ENCODE measurements around the gene CEP63.

The CEP63 gene

DNA sequence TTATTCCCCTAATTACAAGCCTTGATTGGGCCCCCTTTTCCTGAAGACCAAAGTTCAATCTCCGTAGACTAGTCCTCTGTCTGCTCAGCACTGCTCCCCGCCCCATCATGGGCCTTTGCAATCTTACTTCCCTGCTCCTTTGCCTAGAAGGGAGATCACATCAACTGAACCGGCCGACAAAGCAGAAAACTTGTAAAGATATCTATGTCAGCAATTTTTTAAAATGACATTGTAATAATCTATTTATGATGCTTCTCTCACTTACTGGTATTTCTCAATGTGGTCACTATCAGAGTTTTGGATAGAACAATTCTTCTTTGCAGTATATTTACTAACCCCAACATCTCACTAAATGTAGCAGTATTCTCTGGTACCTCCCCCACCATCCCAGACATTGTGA, 17.3 kb upstream of the CEP63 start:
- DNase-seq (ENCODE audit: low read depth in 2 of 2), result no peak

DNA sequence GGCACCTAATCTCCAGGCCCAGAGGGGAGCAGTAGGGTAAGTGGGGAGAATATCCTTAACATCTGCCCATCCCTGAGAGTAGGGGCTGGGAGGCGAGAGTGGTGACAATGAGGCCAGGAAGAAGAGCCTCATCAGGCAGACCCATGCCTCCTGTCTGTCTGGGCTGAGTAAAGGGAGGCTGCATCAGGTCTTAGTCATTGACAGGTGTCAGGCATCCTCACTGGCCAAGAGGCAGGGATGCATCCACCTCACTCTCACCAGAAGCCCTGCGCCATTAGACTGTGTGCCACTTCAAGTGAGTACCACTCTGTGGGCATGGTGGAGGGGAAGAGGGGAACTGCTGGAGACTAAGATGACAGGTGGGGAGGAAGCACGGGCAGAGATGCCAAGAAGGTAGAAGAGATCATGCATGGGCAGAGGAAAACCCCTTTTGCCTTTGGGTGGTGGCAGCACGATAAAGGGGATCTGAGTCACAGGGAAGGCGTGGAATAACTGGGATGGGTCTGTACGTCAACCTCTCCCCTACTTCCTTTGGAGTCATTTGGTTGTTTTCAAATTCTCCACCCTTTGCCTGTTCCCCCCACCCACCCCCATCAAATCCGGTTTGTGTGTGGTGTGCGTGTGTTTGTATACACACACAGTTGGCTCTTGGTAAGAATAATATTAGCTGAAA, 14.2 kb upstream of the CEP63 start:
- DNase-seq (ENCODE audit: low read depth in 2 of 2), result no peak

DNA sequence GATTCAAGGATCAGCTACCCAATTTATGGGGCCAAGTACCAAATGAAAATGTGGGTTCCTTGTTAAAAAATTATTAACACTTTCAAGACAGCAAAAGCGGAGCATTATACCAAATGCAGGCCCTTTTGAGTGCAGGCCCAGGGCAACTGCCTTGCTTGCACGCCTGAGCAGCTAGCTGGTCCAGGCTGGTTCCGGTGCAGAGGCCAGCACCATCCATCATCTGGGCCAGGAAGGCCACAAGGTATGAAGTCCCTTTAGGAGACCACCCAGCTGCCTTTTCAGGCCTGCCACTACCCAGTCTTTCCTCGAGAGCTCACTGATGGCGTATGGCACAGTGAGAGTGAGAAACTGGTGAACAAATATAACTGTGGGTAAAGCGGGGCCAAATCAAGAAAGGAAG, 13.0 kb upstream of the CEP63 start:
- no peak for DNase-seq (ENCODE audit: low read depth in 2 of 2)

DNA sequence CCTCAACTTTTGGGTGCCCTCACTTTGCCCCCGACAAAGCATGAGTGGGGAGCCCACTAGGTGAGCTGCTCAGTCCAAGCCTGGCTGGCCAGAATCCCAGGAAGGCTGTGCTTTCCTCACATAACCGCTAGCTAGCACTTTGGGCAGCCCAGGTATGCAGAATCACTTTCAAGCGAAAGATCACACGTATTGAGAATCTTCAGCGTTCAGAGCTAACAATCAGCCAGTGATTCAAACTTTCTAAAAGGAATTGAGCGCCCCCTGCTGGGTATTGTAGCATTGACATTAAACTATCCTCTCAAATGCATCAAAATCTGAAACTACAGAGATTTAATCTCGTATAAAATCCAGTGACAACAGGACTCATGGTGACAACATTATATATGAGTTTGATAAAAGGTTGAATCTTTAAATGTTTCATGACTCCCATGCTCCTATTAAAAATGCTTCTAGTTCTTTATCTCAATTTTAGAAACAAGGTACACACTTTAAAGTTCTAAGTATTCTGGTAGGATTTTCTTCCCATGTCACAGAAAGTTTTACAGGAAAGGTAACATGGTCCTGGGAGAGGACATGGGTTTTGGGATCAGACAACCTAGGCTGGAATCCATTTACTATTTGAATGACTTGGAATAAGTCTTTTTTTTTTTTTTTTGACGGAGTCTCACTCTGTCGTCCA, 11.8 kb upstream of the CEP63 start:
- peak; percentile 54 to 55 for DNase-seq (ENCODE audit: low read depth in 2 of 2)

DNA sequence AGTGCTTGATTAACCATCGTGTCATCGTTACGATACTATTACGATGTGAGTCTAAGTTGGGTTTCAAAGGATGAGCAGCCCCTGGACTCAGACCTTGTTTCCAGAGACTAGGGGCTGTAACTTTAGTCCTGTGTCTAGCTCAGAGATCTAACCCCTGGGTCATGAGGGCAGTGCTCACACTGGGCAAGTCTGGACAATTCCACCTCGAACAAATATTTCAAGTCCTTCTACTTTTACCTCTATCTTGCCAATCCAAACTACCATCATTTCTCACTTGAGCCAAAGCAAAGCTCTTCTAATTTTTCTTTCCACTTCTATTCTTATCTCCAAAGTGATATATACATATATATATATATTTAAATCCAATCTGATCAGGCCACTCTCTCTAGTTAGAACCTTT, 10.9 kb upstream of the CEP63 start:
- no peak for DNase-seq (ENCODE audit: low read depth in 2 of 2)

DNA sequence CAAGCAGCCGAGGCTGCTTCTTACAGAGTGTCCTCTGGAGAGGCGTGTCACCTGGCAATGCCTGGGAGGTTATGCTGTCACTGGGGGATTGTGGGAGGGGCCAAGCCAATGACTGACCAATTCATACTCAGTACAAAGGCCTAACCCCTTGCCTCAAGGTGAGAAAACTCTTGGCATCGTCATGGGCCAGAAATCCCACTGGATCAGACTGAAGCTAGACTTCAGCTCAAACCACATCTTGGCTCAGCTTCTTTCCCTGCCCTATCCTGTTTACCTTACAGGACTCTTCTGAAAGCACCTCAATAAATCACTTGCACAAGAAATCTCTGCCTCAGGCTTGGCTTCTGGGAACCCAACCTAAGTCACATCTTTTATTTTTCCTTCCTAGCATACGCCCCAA, 9.6 kb upstream of the CEP63 start:
- no peak for DNase-seq (ENCODE audit: low read depth in 2 of 2)

DNA sequence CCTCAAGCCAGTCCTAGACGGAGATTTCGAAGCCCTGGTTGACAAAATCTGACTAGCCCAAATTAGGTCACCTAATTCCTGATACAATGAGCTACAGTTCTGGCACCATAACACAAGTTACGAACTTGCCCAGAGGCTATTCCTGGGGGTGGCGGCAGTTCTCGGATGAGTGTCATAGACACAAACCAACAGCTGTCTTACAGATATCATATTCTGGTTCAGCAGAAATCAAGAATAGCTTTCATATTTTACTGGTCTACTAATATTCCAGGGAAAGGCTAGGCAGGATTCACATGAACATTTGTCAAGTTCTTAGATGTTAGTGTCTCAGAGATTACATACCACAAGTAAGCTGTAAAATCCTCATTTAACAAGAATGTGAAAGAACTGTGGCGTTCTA, 8.9 kb upstream of the CEP63 start:
- DNase-seq (ENCODE audit: low read depth in 2 of 2), result no peak

DNA sequence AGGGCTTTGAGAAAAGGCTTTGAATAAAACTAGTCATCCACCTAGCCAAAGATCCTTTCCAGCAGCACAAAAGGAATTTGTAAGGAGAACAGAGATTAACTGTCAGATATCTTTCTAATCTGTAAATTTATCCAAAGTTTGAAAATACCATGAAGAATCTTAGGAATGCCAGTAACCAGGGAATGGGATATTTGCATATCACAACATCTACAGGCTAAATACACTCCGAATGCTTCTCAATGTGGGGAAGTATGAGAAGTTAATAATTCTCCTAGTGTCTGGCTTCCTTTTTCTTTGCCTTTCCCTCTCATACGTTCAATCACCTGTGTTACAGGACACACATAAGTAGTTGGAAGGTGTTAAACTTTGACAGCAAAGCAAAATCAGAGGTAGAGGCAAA, 7.9 kb upstream of the CEP63 start:
- no peak for DNase-seq (ENCODE audit: low read depth in 2 of 2)

DNA sequence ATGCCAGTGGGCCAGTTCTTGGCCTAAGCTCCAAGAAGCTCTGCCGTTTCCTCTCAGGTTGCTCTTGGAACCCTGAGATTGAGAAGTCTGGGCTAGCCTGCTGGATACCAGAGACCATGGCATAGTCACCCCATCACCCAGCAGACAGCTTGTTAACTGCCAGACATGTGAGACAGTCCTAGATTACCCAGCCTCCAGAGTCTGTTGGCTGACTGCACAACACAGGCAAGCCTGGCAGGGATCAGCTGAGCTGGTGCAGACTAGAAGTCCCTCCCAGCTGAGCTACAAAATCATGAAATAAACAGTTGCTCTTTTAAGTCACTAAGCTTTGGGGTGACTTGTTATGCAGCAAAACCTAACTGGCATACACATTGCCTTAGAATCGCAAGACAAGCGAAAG, 5.3 kb upstream of the CEP63 start:
- DNase-seq (ENCODE audit: low read depth in 2 of 2), result no peak

DNA sequence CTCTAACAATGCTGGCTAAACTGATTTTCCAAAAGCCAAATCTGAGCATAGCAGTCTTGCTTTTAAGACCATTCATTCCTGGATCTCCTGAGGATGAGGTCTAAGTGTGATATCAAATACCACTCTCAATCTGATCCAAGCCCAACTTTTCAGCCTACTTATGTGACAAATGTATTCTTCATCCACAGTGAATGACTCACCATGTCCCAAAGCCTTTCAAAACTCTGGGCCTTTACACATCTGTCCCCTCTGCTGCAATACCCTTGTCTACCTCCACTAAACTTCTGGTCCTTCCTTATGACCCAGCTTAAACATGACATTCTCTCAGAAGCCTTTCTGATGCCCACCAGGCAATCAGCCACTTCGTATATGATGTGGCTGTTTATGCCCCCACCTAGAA, 4.7 kb upstream of the CEP63 start:
- DNase-seq (ENCODE audit: low read depth in 2 of 2), result no peak

DNA sequence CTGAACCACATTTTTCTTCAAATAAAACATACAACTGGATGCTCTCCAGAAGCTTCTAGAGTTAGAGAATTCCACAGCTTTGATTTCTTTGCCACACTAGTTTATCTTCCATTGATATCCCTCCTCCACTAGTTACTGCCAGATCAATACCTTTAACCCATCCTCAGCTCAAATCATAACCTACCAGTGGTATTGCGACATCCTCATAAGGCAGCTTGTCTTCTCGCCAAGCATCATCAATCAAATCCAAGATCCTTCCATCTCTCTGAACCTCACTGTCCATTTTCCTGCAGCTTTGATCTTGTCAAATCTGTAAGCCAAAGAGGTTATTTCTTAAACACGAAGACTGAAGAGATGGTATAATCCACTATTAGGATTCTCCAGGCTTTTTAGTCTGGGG, 3.2 kb upstream of the CEP63 start:
- no peak for DNase-seq (ENCODE audit: low read depth in 2 of 2)

DNA sequence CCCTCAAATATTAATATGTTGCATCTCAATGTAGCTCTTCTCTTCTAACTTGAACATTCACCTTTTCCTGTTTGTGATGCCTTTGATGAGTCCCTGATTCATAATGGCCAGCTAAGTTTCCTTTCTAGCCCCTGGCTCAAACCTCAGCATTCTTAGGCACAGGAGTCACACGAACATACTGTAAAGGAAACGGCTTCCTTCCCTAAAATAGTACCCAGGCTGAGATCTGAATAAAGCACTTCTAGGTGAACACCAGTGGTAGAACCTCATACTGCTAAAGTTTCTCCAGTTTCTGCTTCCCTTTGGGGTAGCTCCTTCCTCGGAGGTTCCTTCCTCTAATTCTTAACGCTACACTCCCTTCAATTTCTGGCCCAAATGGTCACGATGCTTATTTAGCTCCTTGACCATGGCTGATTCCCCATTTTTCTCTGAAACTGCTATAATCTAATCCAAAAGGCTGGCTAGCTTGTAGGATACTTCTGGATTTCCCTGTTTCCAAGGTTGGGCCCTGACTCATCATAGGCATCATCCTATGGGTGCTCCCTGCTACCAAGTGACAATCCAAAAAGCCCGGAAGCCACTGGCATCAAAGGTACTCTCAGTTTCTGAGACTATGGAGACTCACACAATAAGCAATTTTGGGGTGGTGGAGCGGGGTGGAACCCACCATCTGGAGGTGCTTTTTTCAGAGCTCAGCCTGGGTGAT, 2.5 kb upstream of the CEP63 start:
- DNase-seq (ENCODE audit: low read depth in 2 of 2), result no peak

DNA sequence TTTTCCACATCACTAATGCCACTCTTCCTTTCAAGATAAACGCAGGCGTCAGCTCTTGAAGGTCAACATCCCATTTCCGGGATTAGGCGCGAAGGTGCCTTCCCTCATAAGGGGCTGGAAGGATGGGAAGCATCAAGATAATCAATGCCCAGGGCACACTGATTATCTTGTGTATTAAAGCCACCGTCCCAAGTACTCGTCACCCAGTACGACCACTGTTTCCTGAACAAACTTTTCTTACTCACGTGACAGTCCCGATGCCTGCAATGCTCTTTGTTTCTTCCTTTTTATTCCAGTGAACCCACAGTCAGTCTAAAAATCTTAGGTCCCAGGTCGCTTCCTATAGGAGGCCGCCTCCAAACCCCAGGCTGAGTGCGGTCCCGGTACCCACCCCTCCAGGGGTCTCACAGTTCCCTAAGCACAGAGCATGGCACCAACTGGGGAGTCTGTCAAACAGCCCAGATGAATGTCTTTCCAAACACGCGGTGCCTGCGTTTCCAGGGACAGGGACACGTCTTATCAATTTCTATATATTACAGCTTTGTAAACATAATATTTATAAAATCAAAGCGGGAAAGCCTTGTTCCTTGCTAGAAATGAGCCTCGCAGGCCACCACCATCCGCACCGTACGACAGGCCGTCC, 661 bp upstream of the CEP63 start:
- DNase-seq (ENCODE audit: low read depth in 2 of 2), result no peak

DNA sequence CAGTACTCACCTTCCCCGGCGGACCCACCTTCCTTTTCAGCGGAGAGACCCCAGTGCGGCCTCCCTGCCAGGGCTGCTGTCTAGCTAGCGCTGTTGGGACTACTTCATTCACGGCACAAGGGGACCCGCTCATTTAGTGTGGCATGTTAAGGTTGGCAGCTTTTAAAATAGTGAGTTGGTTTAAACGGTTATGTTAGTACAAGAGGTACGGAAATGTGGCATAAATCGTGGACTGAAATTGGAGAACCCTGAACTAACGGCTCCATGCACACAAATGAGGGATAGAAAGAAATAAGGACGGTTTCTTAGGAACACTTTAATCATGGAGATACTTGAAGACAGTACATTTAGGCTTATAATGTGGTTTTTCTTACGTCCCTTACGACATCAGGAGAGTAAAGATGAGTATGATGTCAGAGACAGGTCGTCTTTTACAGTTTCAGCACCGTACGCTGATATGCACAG, 752 bp downstream of the CEP63 start:
- DNase-seq (ENCODE audit: low read depth in 2 of 2), result no peak

DNA sequence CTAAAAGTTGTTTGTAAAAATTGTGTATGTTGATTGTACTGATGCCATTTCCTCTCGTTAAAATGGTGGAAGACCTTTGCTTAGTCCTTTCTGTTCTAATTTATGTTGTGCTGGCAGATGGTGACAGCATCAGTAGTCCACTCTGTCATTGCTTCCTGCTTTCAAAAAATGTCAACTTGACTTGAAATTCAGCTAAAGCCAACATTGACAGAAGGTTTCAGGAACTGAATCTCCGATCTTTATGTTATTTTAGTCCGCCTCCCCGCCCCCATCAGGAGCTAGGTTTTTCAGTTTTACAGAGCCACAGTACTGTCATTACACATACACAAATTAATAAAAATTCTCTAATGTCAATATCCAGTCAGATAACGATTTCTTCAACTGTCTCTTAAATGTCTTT, 1.5 kb downstream of the CEP63 start:
- no peak for DNase-seq (ENCODE audit: low read depth in 2 of 2)

DNA sequence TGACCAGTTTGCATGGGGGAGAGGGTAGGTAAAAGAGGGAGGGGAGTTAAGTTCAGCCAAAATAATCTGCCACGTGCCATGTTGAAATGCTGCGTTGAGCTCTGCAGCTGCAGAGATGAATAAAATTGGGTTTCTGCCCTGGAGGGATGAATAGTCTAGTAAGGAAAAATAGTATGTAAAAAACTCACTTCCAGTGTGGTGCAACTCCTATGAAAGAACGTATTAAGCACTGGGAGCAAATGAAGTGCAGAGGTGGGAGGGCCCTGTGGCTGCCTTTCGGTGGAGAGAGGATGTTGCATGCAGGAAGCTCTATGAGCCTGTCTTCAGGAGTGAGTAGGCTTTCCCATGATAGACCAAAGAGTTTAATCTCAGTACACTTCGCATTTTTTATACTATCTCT, 8.6 kb downstream of the CEP63 start:
- no peak for DNase-seq (ENCODE audit: low read depth in 2 of 2)

DNA sequence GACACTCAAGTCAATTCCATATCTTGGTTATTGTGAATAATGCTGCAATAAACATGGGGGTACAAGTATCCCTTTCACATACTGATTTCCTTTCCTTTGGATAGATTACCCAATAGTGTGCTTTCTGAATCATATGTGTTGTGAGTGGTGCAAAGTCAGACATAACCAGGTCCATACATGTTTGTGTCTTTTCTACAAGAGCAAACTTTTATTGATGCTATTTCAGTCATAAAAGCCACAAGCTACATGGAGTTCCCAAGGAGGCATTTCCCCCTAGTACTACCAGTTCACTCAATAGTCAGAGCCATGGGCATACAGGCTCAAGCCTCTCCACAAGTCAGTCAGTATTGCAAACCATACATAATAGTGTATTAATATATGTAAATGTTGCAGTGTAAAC, 10.1 kb downstream of the CEP63 start:
- no peak for DNase-seq (ENCODE audit: low read depth in 2 of 2)

DNA sequence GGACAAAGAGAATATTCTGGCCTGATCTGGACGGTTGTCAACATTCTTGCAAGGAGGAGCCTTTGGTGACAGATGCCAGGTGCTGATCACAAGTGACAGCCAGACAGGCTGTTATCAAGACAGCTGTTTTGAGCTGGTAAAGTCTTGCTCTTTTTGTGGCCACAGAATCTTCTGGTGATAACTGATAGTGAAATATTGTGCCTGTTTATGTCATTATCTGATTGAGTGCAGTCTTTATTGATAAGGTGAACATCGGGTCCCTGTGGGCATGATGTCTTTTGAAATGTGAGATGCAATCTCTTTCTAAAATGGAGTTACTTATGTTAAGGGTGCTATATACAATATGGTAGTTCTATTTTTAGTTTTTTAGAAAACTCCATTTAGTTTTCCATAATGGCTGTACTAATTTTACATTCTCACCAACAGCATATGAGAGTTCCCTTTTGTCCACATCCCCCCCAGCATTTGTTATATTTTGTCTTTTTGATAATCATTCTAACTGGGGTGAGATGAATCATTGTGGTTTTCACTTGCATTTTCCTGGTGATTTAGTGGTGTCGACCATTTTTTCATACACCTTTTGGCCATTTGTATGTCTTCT, 10.7 kb downstream of the CEP63 start:
- DNase-seq (ENCODE audit: low read depth in 2 of 2), result no peak

DNA sequence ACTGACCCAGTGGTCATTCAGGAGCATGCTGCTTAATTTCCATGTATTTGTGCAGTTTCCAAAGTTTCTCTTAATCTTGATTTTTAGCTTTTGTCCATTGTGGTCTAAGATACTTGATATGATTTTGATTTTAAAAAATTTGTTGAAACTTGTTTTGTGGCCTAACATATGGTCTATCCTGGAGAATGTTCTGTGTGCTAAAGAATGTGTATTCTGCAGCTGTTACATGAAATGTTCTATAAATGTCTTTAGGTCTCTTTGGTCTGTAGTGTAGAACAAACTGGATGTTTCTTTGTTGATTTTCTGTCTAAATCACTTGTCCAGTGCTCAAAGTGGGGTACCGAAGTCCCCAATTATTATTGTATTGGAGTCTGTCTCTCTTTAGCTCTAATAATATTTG, 17.4 kb downstream of the CEP63 start:
- no peak for DNase-seq (ENCODE audit: low read depth in 2 of 2)

DNA sequence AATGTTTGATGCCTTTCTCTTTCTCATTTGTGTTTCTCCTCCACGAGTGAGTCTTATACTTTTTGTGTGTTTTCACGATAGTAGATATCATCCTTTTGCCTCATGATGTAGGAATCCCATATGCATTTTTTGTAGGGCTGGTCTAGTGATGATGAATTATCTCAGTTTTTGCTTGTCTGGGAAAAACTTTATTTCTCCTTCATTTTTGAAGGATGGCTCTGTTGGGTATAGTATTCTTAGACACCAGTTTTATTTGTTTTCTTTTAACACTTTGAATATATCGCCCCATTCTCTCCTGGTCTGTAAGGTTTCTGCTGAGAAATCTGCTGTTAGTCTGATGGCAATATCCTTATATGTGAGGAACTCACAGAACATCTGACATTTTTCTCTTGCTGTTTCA, 18.3 kb downstream of the CEP63 start:
- no peak for DNase-seq (ENCODE audit: low read depth in 2 of 2)

DNA sequence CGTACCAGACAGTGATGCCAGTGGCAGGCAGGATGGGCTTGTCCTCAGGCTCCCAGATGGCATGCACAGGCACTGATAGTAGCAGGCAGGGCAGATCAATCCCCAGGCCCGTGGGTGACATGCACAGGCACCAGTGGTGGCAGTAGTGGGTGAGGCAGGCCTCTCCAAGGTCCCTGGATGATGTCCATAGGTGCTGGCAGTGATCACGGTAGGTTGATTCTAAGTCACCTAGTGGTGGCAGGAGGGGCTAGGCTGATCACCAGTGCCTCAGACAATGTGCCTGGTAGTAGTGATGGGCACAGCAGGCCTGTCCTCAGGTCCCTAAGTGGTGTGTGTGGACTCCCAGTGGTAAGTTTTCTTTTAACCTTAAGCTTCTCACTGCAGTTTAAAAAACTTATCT, 19.6 kb downstream of the CEP63 start:
- no peak for DNase-seq (ENCODE audit: low read depth in 2 of 2)

DNA sequence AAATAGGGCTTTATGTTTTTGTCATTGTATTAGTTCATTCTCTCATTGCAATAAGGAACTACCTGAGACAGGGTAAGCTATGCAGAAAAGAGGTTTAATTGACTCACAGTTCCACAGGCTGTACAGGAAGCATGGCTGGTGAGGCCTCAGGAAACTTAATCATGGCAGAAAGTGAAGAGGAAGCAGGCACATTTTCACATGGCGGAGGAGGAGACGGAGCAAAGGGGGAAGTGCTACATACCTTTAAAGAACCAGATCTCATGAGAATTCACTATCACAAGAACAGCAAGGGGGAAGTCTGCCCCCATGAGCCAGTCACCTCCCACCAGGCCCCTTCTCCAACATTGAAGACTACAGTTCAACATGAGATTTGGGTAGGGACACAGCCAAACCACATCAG, 25.6 kb downstream of the CEP63 start:
- DNase-seq (ENCODE audit: low read depth in 2 of 2), result no peak

Data from stimulated activated CD8-positive, alpha-beta memory T cell treated with anti-CD3 and anti-CD28 coated beads, Interleukin-2, amount 100 ng/mL, for 48 hours (primary cell).